Uterus (tissue), 2 donors: Measurements from ENCODE around the gene DNAH1.

Experiments used
- CTCF ChIP-seq, 4 experiments: fragments of 200-600 bp in 2 of 4; fragments of 450-650 bp in 2 of 4; sonication (generic) in 2 of 4; IDR thresholded peaks; one replicate each; pipeline ENCODE4 v1.5.1; 2016 to 2019; ENCODE audit warnings: antibody characterized with exemption in 4 of 4, mild to moderate bottlenecking in 2 of 4, moderate library complexity in 1 of 4
- POLR2A ChIP-seq, 2 donors: fragments of 450-650 bp; IDR thresholded peaks; one replicate each; pipeline ENCODE4 v1.6.1; 2016; ENCODE audit warnings: antibody characterized with exemption in 2 of 2, mild to moderate bottlenecking in 1 of 2, moderate library complexity in 1 of 2

- no peak for TF ChIP-seq POLR2A (IDR thresholded peaks at IDR 0.05)
- TF ChIP-seq CTCF (IDR thresholded peaks at IDR 0.05) = peak; percentile 63 to 84 (median 75)
Measured at GRCh38 chr3:52428151-52429005, 112.3 kb downstream of the DNAH1 start.
